Stimulated activated CD8-positive, alpha-beta memory T cell treated with anti-CD3 and anti-CD28 coated beads, Interleukin-2, amount 100 ng/mL, for 1 hour (primary cell): Measurements from ENCODE around the gene IGLON5.

Source experiments
- DNase-seq, 2 donors: peaks; one replicate each; pipeline ENCODE4 v3.0.0-alpha.2; 2020; ENCODE audit warnings: low read depth in 2 of 2

IGLON5 gene

GRCh38 chr19:51338563-51339312 is 27.3 kb downstream of the IGLON5 start:
- DNase-seq: peak; percentile 69 to 79

DNA sequence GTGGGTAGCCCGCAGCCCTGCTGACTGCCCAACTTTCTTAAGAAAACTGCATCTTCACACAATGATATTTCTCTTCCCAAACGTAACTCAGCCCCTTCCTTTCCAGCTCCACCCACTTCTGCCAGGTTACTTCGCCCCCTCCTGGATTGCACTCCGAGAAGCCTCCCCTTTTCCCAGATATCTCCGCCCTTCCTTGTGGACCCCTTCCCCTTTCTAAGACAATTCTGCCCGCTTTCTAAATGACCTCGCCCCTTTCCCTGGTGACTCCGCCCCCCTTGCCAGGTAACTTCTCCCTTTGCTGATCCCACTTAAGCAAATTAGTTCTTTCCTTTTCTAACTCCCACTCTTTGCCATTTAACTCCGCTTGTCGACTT is 27.9 kb downstream of the IGLON5 start:
- DNase-seq: no peak

GRCh38 chr19:51339687-51340656 is 28.5 kb downstream of the IGLON5 start:
- peak; percentile 78 to 81 for DNase-seq

- DNase-seq: no peak
These were observed 29.6 kb downstream of the IGLON5 start for GRCh38 chr19:51341066-51341465.

- no peak for DNase-seq
These were observed 30.6 kb downstream of the IGLON5 start, which contains the start of gene VSIG10L for GRCh38 chr19:51341976-51342580. TSS of gene VSIG10L (minus strand) at chr19:51342139. CDS start at chr19:51342124, 15 bp downstream.

GRCh38 chr19:51342631-51343569 is 31.5 kb downstream of the IGLON5 start:
- DNase-seq: no peak

DNA sequence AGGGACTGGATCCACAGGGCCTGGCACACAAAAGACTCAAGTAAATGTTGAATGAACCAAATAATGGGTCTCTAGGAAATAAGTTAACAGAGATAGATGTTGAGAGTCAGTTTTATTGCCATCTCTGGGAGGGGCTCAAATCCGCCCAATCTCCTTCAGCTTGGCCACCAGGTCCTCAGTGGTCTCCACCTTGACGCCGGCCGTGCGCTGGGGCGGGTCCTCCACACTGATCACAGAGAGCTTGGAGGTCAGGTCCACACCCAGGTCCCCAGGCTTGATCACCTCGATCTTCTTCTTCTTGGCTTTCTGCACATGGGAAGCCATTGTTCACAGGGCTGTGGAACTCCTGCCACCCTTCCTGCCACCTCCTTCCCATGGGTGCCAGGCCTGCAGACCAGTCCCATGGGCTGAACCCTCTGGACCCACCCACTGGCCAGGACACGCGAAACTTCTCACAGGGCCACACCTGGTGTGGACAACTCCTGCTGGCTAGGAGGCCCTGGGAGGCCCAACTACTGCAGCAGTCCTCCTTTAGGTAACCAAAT is 33.7 kb downstream of the IGLON5 start:
- no peak for DNase-seq

- DNase-seq: no peak
These were observed 35.3 kb downstream of the IGLON5 start for GRCh38 chr19:51346742-51347141.

GRCh38 chr19:51347209-51347928 is 35.9 kb downstream of the IGLON5 start:
- DNase-seq: no peak

GRCh38 chr19:51351266-51351990 is 40.0 kb downstream of the IGLON5 start:
- no peak for DNase-seq

- no peak for DNase-seq
These were observed 41.4 kb downstream of the IGLON5 start for GRCh38 chr19:51352783-51353360.

DNA sequence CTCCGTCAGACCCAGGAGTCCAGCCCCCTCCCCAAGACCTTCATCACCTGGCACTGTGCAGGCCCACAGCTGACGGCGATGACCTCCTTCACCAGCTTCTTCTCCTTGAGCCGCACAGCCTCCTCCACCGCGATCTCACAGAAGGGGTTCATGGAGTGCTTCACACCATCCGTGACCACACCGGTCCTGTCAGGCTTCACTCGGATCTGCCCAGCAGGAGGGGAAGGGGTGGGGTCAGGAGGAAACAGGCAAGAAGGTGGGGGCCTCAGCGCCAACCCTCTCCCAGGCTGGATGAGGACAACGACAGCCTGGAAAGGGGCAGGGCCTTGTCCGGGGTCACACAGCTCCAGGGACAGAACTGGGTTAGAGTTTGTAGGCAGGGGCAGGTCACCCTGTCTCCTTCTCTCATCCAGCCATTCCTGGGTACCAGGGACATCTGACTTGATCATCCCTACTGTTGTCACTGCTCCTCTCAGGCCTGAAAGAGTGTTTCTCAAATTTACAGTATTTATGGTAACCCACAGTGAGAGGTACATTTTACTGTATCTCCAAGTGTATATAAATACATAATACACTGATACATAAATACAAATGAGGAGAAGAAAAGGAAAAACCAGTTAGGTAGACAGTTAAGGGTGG is 42.8 kb downstream of the IGLON5 start:
- DNase-seq: no peak

GRCh38 chr19:51354742-51355148 is 43.3 kb downstream of the IGLON5 start:
- no peak for DNase-seq

- DNase-seq: no peak
These were observed 44.8 kb downstream of the IGLON5 start for GRCh38 chr19:51356159-51356801.

GRCh38 chr19:51357952-51358351 is 46.5 kb downstream of the IGLON5 start:
- no peak for DNase-seq

- DNase-seq: no peak
These were observed 47.9 kb downstream of the IGLON5 start for GRCh38 chr19:51359294-51359693.

- DNase-seq: no peak
These were observed 49.8 kb downstream of the IGLON5 start for GRCh38 chr19:51361239-51361638.
